Measurements from ENCODE around the gene ULBP3.

The ULBP3 gene

GRCh38 chr6:150112233-150112632, 43.3 kb upstream of the ULBP3 start:
- no peak overlapping the region for H3K4me3 ChIP-seq (replicated peaks; ENCODE audit: low read depth, low read length)
- TF ChIP-seq CTCF (IDR thresholded peaks at IDR 0.05; ENCODE audit: insufficient read depth, low read length, poor library complexity, severe bottlenecking) = no peak
- H3K36me3 ChIP-seq (ENCODE audit: control insufficient read depth, insufficient read depth, low read length) = no peaks in the 10 kb centered on the region
- DNase-seq (ENCODE audit: extremely low read depth, insufficient read length) = no peak
- H3K27me3 ChIP-seq (replicated peaks; ENCODE audit: control insufficient read depth, insufficient read depth, low read length) = no peaks in the 10 kb centered on the region; the same call in 1 of the 2 replicates

- Histone ChIP-seq H3K36me3 (ENCODE audit: control insufficient read depth, insufficient read depth, low read length) (no peaks in the 10 kb centered on the region), H3K27me3 (replicated peaks; ENCODE audit: control insufficient read depth, insufficient read depth, low read length) (no peaks in the 10 kb centered on the region; the same call in 1 of the 2 replicates), H3K4me3 (replicated peaks; ENCODE audit: low read depth, low read length) (no peak overlapping the region)
- DNase-seq (ENCODE audit: extremely low read depth, insufficient read length) = no peak
- no peak for TF ChIP-seq CTCF (IDR thresholded peaks at IDR 0.05; ENCODE audit: insufficient read depth, low read length, poor library complexity, severe bottlenecking)
Measured at GRCh38 chr6:150102750-150103270, 33.9 kb upstream of the ULBP3 start.

- TF ChIP-seq CTCF (IDR thresholded peaks at IDR 0.05; ENCODE audit: insufficient read depth, low read length, poor library complexity, severe bottlenecking) = no peak
- Histone ChIP-seq H3K36me3 (ENCODE audit: control insufficient read depth, insufficient read depth, low read length) (no peaks in the 10 kb centered on the region), H3K4me3 (replicated peaks; ENCODE audit: low read depth, low read length) (no peak overlapping the region), H3K27me3 (replicated peaks; ENCODE audit: control insufficient read depth, insufficient read depth, low read length) (no peaks in the 10 kb centered on the region; the same call in 1 of the 2 replicates)
- no peak for DNase-seq (ENCODE audit: extremely low read depth, insufficient read length)
Measured at GRCh38 chr6:150100745-150101144, 31.8 kb upstream of the ULBP3 start.

- TF ChIP-seq CTCF (IDR thresholded peaks at IDR 0.05; ENCODE audit: insufficient read depth, low read length, poor library complexity, severe bottlenecking) = no peak
- Histone ChIP-seq H3K27me3 (replicated peaks; ENCODE audit: control insufficient read depth, insufficient read depth, low read length) (no peaks in the 10 kb centered on the region; the same call in 1 of the 2 replicates), H3K36me3 (ENCODE audit: control insufficient read depth, insufficient read depth, low read length) (no peaks in the 10 kb centered on the region), H3K4me3 (replicated peaks; ENCODE audit: low read depth, low read length) (no peak overlapping the region)
- no peak for DNase-seq (ENCODE audit: extremely low read depth, insufficient read length)
Measured at GRCh38 chr6:150099953-150100352, 31.0 kb upstream of the ULBP3 start.

- Histone ChIP-seq H3K36me3 (ENCODE audit: control insufficient read depth, insufficient read depth, low read length) (no peaks in the 10 kb centered on the region), H3K27me3 (replicated peaks; ENCODE audit: control insufficient read depth, insufficient read depth, low read length) (no peaks in the 10 kb centered on the region; the same call in 1 of the 2 replicates), H3K4me3 (replicated peaks; ENCODE audit: low read depth, low read length) (no peak overlapping the region)
- no peak for DNase-seq (ENCODE audit: extremely low read depth, insufficient read length)
- TF ChIP-seq CTCF (IDR thresholded peaks at IDR 0.05; ENCODE audit: insufficient read depth, low read length, poor library complexity, severe bottlenecking) = no peak
Measured at GRCh38 chr6:150099546-150099945, 30.6 kb upstream of the ULBP3 start.

- Histone ChIP-seq H3K4me3 (replicated peaks; ENCODE audit: low read depth, low read length) (no peak overlapping the region), H3K36me3 (ENCODE audit: control insufficient read depth, insufficient read depth, low read length) (no peaks in the 10 kb centered on the region), H3K27me3 (replicated peaks; ENCODE audit: control insufficient read depth, insufficient read depth, low read length) (no peaks in the 10 kb centered on the region; the same call in 1 of the 2 replicates)
- no peak for TF ChIP-seq CTCF (IDR thresholded peaks at IDR 0.05; ENCODE audit: insufficient read depth, low read length, poor library complexity, severe bottlenecking)
- no peak for DNase-seq (ENCODE audit: extremely low read depth, insufficient read length)
Measured at GRCh38 chr6:150098155-150098554, 29.2 kb upstream of the ULBP3 start.
